HCT116 (cell line): ENCODE results near the gene CFL1. TPM values are rescaled to one million over a fixed set of nuclear protein-coding genes. Genes with fewer than 3 reads are reported as not detected.

Experiments
- ATAC-seq: fragments of 200-7000 bp; cut with Tn5 transposase; 2 replicates; pipeline ENCODE4 v1.9.1; 2020; ENCODE audit warnings: mild to moderate bottlenecking, moderate library complexity
- BruUV-seq: library from RNA; stranded (reverse); fragments of 400-500 nt; replicated peaks from 2 replicates; lab custom pipeline; 2021; lab: Mats Ljungman, UMichigan
- CTCF ChIA-PET: fragments of 300-600 bp; sonication (Branson Sonifier 250); formaldehyde crosslinking; loops from one replicate; lab custom pipeline; 2021; ENCODE audit warnings: antibody characterized with exemption; lab: Charles Lee
- POLR2A ChIA-PET: fragments of 300-600, 350-600 bp; sonication (Branson Sonifier 250); formaldehyde crosslinking; loops from one replicate; lab custom pipeline; 2021; ENCODE audit warnings: antibody characterized with exemption; lab: Charles Lee
- RAD21 ChIA-PET, 2 experiments: fragments of 300-600 bp; sonication (Branson Sonifier 250); formaldehyde crosslinking; loops; one replicate each; lab custom pipeline; 2023; ENCODE audit warnings: low total read pairs in 2 of 2; ENCODE audit not compliant: uncharacterized antibody in 2 of 2, unreplicated experiment in 2 of 2, low non-redundant PET in 1 of 2; lab: Charles Lee
- DNase-seq: peaks from one replicate; pipeline ENCODE4 v3.0.0-alpha.2; 2010; ENCODE audit warnings: low read depth, low spot score
- H2AFZ ChIP-seq: fragments of 200-600 bp; shearing (Covaris generic), sonication (generic); 2 replicates; pipeline ENCODE4 v1.6.1; 2017; ENCODE audit warnings: low read depth, mixed run types, mixed read lengths, antibody characterized with exemption, low read length; ENCODE audit not compliant: poor library complexity, severe bottlenecking
- H3K27ac ChIP-seq: 2 replicates; pipeline ENCODE4 v1.5.1; 2012; ENCODE audit warnings: low read depth, low read length
- H3K27me3 ChIP-seq: fragments of 200-600 bp; sonication (generic); 2 replicates; pipeline ENCODE4 v1.6.1; 2016; ENCODE audit warnings: mixed run types, low read length, mixed read lengths; ENCODE audit not compliant: insufficient read depth
- H3K36me3 ChIP-seq, 2 experiments: fragments of 200-500 bp in 1 of 2; fragments of 200-600 bp in 1 of 2; sonication (Bioruptor generic) in 1 of 2; sonication (generic) in 1 of 2; 2 replicates each; pipeline versions ENCODE4 v1.5.1 to v1.6.1; 2014 to 2016; ENCODE audit warnings: low read length in 2 of 2, inconsistent platforms in 1 of 2, mixed read lengths in 1 of 2, mixed run types in 1 of 2; ENCODE audit not compliant: insufficient read depth in 2 of 2, control insufficient read depth in 1 of 2
- H3K4me1 ChIP-seq, 2 experiments: fragments of 200-600 bp in 1 of 2; sonication (generic) in 1 of 2; 2 replicates each; pipeline versions ENCODE4 v1.5.1 to v1.6.1; 2012 to 2017; ENCODE audit warnings: low read length in 2 of 2, inconsistent platforms in 1 of 2, mild to moderate bottlenecking in 1 of 2, mixed read lengths in 1 of 2, mixed run types in 1 of 2, moderate library complexity in 1 of 2; ENCODE audit not compliant: insufficient read depth in 2 of 2, control insufficient read depth in 1 of 2
- H3K4me2 ChIP-seq: fragments of 200-600 bp; sonication (generic); 2 replicates; pipeline ENCODE4 v1.6.1; 2017; ENCODE audit warnings: mixed run types, low read length, mixed read lengths
- H3K4me3 ChIP-seq, 2 experiments: fragments of 200-600 bp in 1 of 2; sonication (generic) in 1 of 2; replicated peaks in 1 of 2; 2 replicates each; pipeline ENCODE4 v1.5.1; 2011 to 2016; ENCODE audit warnings: low read length in 2 of 2, control low read depth in 1 of 2, low read depth in 1 of 2, mild to moderate bottlenecking in 1 of 2, mixed read lengths in 1 of 2, mixed run types in 1 of 2
- H3K79me2 ChIP-seq: fragments of 200-600 bp; sonication (generic); 2 replicates; pipeline ENCODE4 v1.6.1; 2017; ENCODE audit warnings: mild to moderate bottlenecking, mixed run types, low read length, moderate library complexity, mixed read lengths; ENCODE audit not compliant: insufficient read depth
- H3K9ac ChIP-seq: fragments of 200-600 bp; sonication (generic); 2 replicates; pipeline ENCODE4 v1.6.1; 2016; ENCODE audit warnings: low read length, mixed read lengths
- H3K9me2 ChIP-seq: fragments of 200-600 bp; sonication (generic), shearing (Covaris generic); 2 replicates; pipeline ENCODE4 v1.6.1; 2017; ENCODE audit warnings: mixed run types, mild to moderate bottlenecking, moderate library complexity; ENCODE audit not compliant: insufficient read depth
- H3K9me3 ChIP-seq, 2 experiments: fragments of 200-500 bp in 1 of 2; fragments of 200-600 bp in 1 of 2; sonication (Bioruptor generic) in 1 of 2; sonication (generic) in 1 of 2; 2 replicates each; pipeline ENCODE4 v1.6.1; 2014 to 2017; ENCODE audit warnings: low read length in 2 of 2, mixed read lengths in 2 of 2, inconsistent platforms in 1 of 2, low read depth in 1 of 2, mild to moderate bottlenecking in 1 of 2, mixed run types in 1 of 2, moderate library complexity in 1 of 2; ENCODE audit not compliant: control insufficient read depth in 1 of 2, insufficient read depth in 1 of 2
- H4K20me1 ChIP-seq: fragments of 200-600 bp; sonication (generic), shearing (Covaris generic); 2 replicates; pipeline ENCODE4 v1.6.1; 2017; ENCODE audit warnings: mixed run types, mild to moderate bottlenecking, moderate library complexity; ENCODE audit not compliant: insufficient read depth
- ATF3 ChIP-seq: IDR thresholded peaks from 2 replicates; pipeline ENCODE4 v1.6.1; 2012
- CBX3 ChIP-seq: IDR thresholded peaks from 2 replicates; pipeline ENCODE4 v1.6.1; 2012; ENCODE audit warnings: low read depth
- EGR1 ChIP-seq: IDR thresholded peaks from 2 replicates; pipeline ENCODE4 v1.6.1; 2012; ENCODE audit warnings: low read depth
- ELF1 ChIP-seq: IDR thresholded peaks from 2 replicates; pipeline ENCODE4 v1.6.1; 2012; ENCODE audit warnings: low read depth, borderline replicate concordance
- EZH2 ChIP-seq: fragments of 200-600 bp; sonication (generic); IDR thresholded peaks from 2 replicates; pipeline ENCODE4 v1.6.1; 2017; ENCODE audit warnings: antibody characterized with exemption, mixed run types
- EZH2phosphoT487 ChIP-seq: fragments of 200-600 bp; IDR thresholded peaks from 2 replicates; pipeline ENCODE4 v1.6.1; 2018; ENCODE audit warnings: antibody characterized with exemption, borderline replicate concordance
- FOSL1 ChIP-seq: IDR thresholded peaks from 2 replicates; pipeline ENCODE4 v1.6.1; 2012; ENCODE audit warnings: low read depth
- JUND ChIP-seq: IDR thresholded peaks from 2 replicates; pipeline ENCODE4 v1.6.1; 2012
- MAX ChIP-seq: IDR thresholded peaks from 2 replicates; pipeline ENCODE4 v1.6.1; 2012
- REST ChIP-seq: IDR thresholded peaks from 2 replicates; pipeline ENCODE4 v1.6.1; 2012; ENCODE audit warnings: low read depth
- SIN3A ChIP-seq: IDR thresholded peaks from 2 replicates; pipeline ENCODE4 v1.6.1; 2012; ENCODE audit warnings: low read depth
- SP1 ChIP-seq: IDR thresholded peaks from 2 replicates; pipeline ENCODE4 v1.6.1; 2012; ENCODE audit warnings: low read depth
- SRF ChIP-seq: IDR thresholded peaks from 2 replicates; pipeline ENCODE4 v1.6.1; 2012; ENCODE audit warnings: low read depth
- ZBTB33 ChIP-seq: IDR thresholded peaks from 2 replicates; pipeline ENCODE4 v1.6.1; 2011; ENCODE audit warnings: mild to moderate bottlenecking, low read length, moderate library complexity; ENCODE audit not compliant: insufficient replicate concordance; ENCODE audit errors: extremely low read depth
- ZFX ChIP-seq: fragments of 450-650 bp; IDR thresholded peaks from 2 replicates; pipeline ENCODE4 v1.6.1; 2017
- ZNF274 ChIP-seq: fragments of 200-500 bp; sonication (Bioruptor generic); IDR thresholded peaks from 2 replicates; pipeline ENCODE4 v1.6.1; 2014; ENCODE audit warnings: mild to moderate bottlenecking, low read depth, low read length, inconsistent platforms
- intact Hi-C: fragments of 100-400 bp; cut with micrococcal nuclease; formaldehyde crosslinking; loops from 2 replicates; pipeline ENCODE4 v1.10.0; 2022
- total RNA-seq: library from RNA; stranded (reverse); gene quantifications from one replicate; pipeline ENCODE4 v1.2.1, GENCODE V29; 2021; ENCODE audit not compliant: unreplicated experiment

CFL1 gene
- total RNA-seq, 1 experiment from 2014 or later: 1,270 TPM

GRCh38 chr11:65829459-65829858 lies 28.5 kb downstream of the CFL1 start:
- H3K79me2 ChIP-seq: no peaks in the 10 kb centered on the region
- TF ChIP-seq SIN3A (no peak), ZNF274 (no peak), ZBTB33 (no peak), EZH2 (no peak), EZH2phosphoT487 (no peak), ATF3 (no peak), ZFX (no peak), ELF1 (no peak), SP1 (no peak), EGR1 (no peak), JUND (no peak), MAX (no peak), REST (no peak), CBX3 (no peak), FOSL1 (no peak), SRF (no peak)
- H4K20me1 ChIP-seq: no peaks in the 10 kb centered on the region
- DNase-seq (no peak), ATAC-seq (no peak)
- no peaks in the 10 kb centered on the region for H3K4me1 ChIP-seq
- no peak overlapping the region for H3K4me2 ChIP-seq
- H3K4me3 ChIP-seq: no peak overlapping the region
- BruUV-seq: no TSS peak
- no peaks in the 10 kb centered on the region for H3K9me3 ChIP-seq
- H3K27ac ChIP-seq: no peak overlapping the region
- CTCF ChIA-PET: no interaction called here
- no peaks in the 10 kb centered on the region for H3K9me2 ChIP-seq
- intact Hi-C loops: no loop called here
- peaks cover 17% of the 10 kb centered on the region for H3K27me3 ChIP-seq
- POLR2A ChIA-PET: interaction anchor here (1.6 kb wide), 1 partner anchor 21 kb away, joined by 4 read pairs; no protein-coding TSS in a partner anchor
- RAD21 ChIA-PET: no interaction called here
- H3K9ac ChIP-seq: no peak overlapping the region
- H3K36me3 ChIP-seq: no peaks in the 10 kb centered on the region
- H2AFZ ChIP-seq: no peak overlapping the region
